NCI-H345 (cell line): ENCODE measurements around the gene LHX2.
"Not testable (repeated sequence)": the region's sequence is repeated elsewhere in the genome, so short reads cannot be mapped to it uniquely, and the experiment has no call there.

Source experiments
- DNase-seq: peaks from one replicate; lab custom pipeline; 2025; lab: John Stamatoyannopoulos, UW

LHX2 gene, protein sequence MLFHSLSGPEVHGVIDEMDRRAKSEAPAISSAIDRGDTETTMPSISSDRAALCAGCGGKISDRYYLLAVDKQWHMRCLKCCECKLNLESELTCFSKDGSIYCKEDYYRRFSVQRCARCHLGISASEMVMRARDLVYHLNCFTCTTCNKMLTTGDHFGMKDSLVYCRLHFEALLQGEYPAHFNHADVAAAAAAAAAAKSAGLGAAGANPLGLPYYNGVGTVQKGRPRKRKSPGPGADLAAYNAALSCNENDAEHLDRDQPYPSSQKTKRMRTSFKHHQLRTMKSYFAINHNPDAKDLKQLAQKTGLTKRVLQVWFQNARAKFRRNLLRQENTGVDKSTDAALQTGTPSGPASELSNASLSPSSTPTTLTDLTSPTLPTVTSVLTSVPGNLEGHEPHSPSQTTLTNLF

DNA sequence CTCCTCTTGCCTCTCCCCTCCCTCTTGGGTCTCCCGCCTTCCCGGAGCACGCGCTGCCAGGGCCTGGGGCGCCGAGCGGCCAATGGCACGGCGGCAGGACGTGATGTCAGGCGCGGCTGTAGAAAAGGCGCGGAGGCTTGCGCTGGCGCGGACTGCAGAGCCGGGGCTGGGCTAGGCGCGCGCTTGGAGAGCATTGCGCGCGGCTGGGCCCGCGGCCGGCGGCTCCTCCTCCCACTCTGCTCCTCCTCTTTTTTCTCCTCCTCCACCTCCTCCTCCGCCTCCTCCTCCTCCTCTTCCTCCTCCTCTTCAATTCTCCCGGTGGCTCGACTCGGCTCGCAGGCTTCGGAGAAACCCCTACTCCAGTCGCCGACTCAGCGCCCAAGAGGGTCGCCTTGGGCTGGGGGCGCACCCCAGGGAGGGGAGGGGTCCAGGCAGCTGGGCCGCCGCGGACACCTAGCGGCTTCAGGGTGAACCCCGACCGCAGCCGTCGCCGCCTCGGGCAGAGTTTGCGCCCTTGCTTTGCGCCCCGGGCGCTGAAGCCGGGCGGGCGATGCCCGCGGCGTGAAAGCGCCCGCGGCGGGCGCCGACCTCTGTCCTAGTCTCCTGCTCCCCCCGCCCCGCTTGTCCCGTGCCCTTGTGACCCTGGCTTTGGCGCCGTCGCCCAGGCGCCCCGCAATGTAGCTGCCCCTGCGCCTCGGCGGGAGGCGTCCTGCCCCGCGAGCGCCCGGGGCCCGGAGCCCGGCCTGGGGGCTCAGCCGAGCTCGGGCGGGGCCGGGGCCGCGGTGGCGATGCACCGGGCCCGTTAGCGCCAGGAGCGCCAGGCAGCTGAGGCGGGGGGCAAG, at the start of gene LHX2:
LHX2 (plus strand) TSS at position 309 of the 842 bp plus-strand sequence. CDS start 581 bp downstream, outside the sequence.
- peak; percentile 86 for DNase-seq

- DNase-seq = no peak
Measured at GRCh38 chr9:123964761-123965160, 46.8 kb upstream of the LHX2 start.

GRCh38 chr9:123965801-123966686, 45.5 kb upstream of the LHX2 start:
- no peak for DNase-seq

DNA sequence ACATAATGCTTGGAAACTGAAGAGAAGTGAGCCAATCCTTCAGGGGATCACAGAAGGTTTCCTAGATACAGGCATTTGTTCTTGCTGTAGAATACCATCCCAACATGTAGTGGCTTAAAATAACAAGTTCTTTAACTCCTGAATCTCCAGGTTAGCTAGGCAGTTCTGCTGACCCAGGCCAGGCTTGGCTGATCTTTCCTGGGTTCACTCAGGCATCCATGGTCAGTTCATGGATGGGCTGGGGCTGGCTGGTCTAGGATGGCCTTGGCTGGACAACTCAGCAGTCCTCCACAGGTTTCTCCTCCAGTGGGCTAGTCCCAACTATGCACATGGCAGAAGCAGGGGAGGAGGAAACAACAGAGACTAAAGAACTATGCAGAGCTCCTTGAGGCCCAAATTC, 44.2 kb upstream of the LHX2 start:
- DNase-seq = no peak

GRCh38 chr9:123972618-123973017, 39.0 kb upstream of the LHX2 start:
- no peak for DNase-seq

DNA sequence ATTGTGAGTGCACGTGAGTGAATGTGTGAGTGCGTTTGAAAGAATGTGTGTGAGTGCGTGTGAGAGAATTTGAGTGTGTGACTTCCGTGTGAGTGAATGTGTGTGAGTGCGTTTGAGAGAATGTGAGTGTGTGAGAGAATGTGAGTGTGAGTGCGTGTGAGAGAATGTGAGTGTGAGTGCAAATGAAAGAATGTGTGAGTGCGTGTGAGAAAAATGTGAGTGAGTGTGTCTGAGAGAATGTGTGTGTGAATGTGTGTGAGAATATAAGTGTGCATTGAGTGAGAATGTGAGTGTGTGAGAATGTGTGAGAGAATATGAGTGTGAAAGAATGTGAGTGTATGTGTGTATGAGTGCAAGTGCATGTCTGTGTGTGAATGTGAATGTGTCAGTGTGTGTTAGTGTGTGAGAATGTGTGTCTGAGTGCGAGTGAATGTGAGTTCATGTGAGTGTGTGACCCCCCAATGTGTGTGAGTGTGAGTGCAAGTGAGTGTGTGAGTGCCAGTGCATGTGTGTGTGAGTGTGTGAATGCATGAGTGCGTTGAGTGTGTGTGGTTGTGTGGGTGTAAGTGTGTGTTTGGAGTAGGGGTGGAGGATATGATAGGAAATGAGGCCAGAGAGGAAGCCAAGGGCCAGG, 37.9 kb upstream of the LHX2 start:
- no peak for DNase-seq

DNA sequence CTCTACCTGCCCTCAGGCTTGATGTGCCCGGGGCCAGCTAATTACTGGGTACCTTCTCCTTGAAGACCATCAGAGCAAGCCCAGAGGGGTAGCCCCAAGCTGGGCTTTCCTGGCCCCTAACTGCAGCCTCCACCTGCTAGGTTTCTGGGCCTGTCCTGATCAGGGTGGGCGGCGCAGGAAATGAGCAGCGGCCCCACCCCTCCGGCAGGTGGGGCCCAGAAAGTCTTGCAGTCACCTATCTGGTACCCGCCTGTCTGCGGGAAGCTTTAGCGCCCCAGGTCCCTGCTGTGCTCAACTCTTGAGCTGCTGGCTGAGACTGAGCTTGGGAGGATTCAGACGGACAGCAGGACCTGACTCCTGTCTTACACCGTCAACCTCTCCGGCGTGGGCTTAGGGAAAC, 37.1 kb upstream of the LHX2 start:
- DNase-seq = no peak

GRCh38 chr9:123975871-123976270, 35.7 kb upstream of the LHX2 start:
- no peak for DNase-seq

- DNase-seq = not testable (repeated sequence)
Measured at GRCh38 chr9:123976579-123976978, 35.0 kb upstream of the LHX2 start.

DNA sequence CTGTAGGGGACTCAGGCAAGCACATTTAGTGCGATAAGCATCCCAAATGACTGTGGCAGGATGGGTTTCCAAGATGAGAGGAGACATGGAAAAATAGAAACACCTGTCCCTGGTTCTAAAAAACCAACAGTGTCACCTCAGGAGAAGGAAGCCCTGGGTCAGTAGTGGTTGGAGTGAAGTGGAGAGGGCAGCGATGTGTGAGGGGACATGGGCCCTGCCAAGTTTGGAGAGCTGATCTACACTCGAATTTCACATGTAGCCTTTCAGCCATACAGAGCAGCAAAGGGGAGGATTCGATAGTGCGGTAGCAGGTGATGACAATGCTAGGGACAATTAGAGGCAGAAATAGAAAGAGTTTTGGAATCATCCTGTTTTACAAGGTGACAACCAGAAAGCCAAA, 32.6 kb upstream of the LHX2 start:
- no peak for DNase-seq

DNA sequence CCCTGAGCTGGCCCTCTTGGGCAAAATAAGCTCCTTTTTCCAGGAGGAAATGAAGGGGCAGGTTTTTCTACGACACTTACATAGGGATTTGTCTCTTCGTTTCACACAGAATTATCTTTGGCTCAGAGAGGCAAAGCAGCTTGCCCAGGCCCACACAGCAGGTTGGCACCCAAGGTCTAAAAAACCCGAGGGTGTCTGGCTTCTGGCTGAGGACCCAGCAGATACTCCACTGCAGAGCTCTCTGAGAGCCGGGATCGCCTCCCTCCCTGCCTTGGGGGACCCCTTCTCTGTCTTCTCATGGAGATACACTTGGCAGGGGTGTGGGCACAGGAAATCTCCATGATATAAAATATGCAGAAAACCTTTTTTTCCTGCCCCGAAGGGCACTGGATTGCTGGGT, 29.0 kb upstream of the LHX2 start:
- DNase-seq = no peak

GRCh38 chr9:123983047-123983446, 28.5 kb upstream of the LHX2 start:
- no peak for DNase-seq

DNA sequence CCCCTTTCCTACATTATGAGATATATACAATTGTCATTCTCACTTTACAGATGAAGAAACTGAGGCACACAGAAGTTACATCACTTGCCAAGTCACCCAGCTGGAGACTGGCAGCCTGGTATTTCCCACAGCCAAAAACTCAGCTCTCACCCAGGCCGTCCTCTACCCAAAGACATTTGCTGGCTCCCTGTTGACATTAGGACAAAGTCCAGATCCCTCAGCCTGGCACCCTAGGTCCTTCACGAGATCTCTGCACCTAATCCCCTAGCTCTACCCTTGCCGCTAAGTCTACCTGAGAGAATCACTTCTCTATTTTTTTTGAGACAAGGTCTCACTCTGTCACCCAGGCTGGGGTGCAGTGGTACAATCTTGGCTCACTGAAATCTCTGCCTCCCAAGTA, 26.8 kb upstream of the LHX2 start:
- no peak for DNase-seq

DNA sequence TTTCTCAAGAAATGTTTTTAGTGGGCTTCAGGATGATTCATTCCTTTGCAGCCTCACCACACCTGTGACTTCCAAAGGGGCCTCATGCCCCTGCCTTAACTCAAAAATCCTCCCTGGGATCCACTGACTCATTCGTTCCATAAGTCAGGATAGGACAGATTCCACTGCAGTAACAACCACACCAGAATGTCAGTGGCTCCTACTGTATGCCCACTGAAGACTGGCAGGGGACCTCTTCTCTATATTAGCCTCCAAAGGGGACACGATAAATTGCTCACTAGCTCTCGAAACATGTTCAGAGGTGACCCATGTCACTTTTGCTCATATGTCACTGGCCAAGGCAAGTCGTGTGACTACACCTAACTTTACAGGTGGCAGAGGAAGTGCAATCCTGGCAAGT, 25.7 kb upstream of the LHX2 start:
- no peak for DNase-seq

- peak; percentile 22 for DNase-seq
Measured at GRCh38 chr9:123990427-123990826, 21.1 kb upstream of the LHX2 start.

GRCh38 chr9:123992679-123993078, 18.9 kb upstream of the LHX2 start:
- not testable (repeated sequence) for DNase-seq

DNA sequence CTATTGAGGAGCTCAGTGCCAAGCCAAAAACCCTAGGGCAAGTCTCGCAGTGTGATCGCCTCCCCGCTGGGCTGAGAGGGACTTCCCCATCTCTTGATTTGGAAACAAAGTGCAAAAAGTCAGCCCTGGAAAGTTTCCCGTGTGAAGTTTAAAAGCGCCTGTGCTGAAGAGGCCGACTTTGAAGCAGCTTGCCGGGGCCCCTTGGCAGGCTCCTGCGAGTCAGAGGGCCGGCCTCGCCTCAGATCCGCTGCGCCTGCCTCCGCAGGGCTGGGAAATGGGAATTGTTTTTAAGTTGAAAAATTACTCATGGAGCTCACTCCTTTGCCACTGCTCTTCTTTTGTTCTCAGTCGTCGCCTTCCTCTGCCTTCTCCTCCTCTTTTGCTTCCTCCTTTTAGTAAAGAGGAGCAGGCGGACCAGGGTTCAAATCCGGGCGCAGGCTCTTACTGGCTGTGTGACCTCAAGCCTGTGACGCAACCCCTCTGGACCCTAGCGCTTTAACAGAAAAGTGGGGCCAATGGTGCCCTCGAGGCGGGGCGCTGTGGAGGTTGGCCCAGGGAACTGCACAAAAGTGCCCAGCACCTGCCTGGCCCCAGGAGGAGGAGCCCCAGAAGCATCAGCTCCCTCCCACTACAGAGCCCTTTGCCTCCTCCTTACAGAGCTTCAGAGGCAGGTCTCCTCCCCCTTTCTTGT, 14.7 kb upstream of the LHX2 start:
- DNase-seq = no peak

- no peak for DNase-seq
Measured at GRCh38 chr9:123997665-123998277, 13.8 kb upstream of the LHX2 start.

DNA sequence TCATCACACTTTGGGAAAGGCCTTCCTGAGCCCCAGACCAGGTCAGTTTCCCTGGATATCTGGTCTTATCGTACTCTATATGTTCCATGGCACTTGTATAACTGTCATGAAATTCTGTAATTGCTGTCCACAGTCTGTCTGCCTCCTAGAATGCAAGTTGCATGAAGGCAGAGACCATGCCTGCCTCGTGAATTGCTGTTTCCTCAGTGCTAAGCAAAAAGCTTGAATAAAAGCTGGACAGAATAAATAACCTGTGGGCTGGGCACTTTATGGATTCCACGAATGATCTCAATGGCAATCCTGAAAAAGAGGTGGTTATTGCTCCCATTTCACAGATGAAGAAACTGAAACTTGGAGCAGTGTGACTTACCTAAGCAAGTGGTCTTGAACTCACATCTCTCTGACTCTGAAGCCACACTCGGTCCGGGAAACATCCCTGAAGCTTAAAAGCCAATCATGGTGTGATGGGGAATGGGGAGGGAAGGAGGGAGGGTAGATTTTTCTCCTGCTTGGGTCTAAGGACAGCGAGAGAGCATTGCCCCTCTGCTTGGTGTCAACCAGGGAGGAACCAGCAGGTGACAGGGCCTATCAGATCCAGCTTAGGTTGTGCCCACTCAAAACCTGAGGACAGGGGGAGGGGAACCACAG, 13.2 kb upstream of the LHX2 start:
- no peak for DNase-seq

- DNase-seq = no peak
Measured at GRCh38 chr9:123998970-123999621, 12.5 kb upstream of the LHX2 start.
